NCI-H82 treated with DMSO at 0.1 percent for 48 hours (cell line): ENCODE measurements around the gene MYBPC1.
"Not testable (repeated sequence)": the region's sequence is repeated elsewhere in the genome, so short reads cannot be mapped to it uniquely, and the experiment has no call there.

ENCODE experiments used
- DNase-seq: peaks from one replicate; lab custom pipeline; 2025; ENCODE audit not compliant: unreplicated experiment; lab: John Stamatoyannopoulos, UW

MYBPC1 gene

GRCh38 chr12:101732318-101732717 is 137.5 kb downstream of the MYBPC1 start:
- DNase-seq = no peak

DNA sequence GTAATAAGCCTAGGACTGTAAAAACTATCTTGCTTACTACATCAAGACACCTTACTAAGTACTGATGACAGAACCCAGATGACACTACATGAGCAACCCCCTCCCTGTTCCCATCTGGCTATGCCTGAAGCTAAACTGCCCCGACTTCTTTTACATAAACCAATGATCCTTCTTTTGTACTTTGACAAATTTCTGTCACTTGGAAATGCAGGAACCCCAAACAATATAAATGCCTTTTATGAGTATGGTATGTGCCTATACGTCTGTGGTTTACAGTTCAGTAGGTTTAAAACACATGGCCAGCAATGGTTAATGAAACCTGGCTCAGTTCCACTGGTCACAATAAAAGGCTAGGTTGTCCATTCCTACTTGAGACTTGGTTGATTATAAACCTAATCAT is 138.4 kb downstream of the MYBPC1 start:
- DNase-seq = no peak

DNA sequence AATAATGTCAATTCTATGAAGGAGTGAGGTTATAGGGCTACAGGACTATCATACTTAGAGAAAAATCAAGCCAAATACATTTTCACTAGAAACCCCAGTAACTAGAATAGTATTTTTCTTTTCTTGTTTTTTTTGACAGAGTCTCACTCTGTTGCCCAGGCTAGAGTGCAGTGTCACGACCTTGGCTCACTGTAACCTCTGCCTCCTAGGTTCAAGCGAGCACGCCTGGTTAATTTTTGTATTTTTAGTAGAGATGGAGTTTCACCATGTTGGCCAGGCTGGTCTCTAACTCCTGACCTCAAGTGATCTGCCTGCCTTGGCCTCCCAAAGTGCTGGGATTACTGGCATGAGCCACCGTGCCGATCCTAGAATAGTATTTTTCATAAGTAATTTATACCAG is 139.7 kb downstream of the MYBPC1 start:
- DNase-seq = not testable (repeated sequence)
